OCI-M1 (cell line): ENCODE results near the gene TMEM116.
A peak's percentile ranks its signal among the peaks of the same experiment; 100 is the strongest.
"Not testable (repeated sequence)": the region's sequence is repeated elsewhere in the genome, so short reads cannot be mapped to it uniquely, and the experiment has no call there.

Source experiments
- DNase-seq: peaks from one replicate; lab custom pipeline; 2025; lab: John Stamatoyannopoulos, UW

TMEM116 gene

GRCh38 chr12:112012775-112013600 is at the start of gene TMEM116, which contains the start of gene ERP29:
Gene TMEM116 (minus strand): TSS chr12:112013165. CDS start chr12:112005270, 7,895 bp downstream.
Gene ERP29 (plus strand): TSS chr12:112013426. CDS start chr12:112013466, 40 bp downstream.
- DNase-seq: peak; percentile 99

GRCh38 chr12:112061137-112061536 is 48.2 kb upstream of the TMEM116 start:
- DNase-seq: no peak

- DNase-seq: no peak
These were observed 36.4 kb upstream of the TMEM116 start for GRCh38 chr12:112049351-112049750.

- no peak for DNase-seq
These were observed 33.0 kb upstream of the TMEM116 start for GRCh38 chr12:112046003-112046402.

- DNase-seq: not testable (repeated sequence)
These were observed 23.6 kb upstream of the TMEM116 start for GRCh38 chr12:112036614-112037013.

GRCh38 chr12:112035219-112035785 is 22.3 kb upstream of the TMEM116 start:
- no peak for DNase-seq

GRCh38 chr12:112032292-112032691 is 19.3 kb upstream of the TMEM116 start:
- DNase-seq: no peak

GRCh38 chr12:112031472-112031871 is 18.5 kb upstream of the TMEM116 start:
- no peak for DNase-seq

GRCh38 chr12:112029301-112029700 is 16.3 kb upstream of the TMEM116 start:
- peak; percentile 87 for DNase-seq

- DNase-seq: no peak
These were observed 12.9 kb upstream of the TMEM116 start for GRCh38 chr12:112025808-112026375.

- peak; percentile 14 for DNase-seq
These were observed 10.9 kb upstream of the TMEM116 start for GRCh38 chr12:112023759-112024396.

- no peak for DNase-seq
These were observed 9.5 kb upstream of the TMEM116 start for GRCh38 chr12:112022241-112023016.

GRCh38 chr12:112020947-112021457 is 8.0 kb upstream of the TMEM116 start:
- DNase-seq: no peak

- DNase-seq: no peak
These were observed 5.7 kb upstream of the TMEM116 start for GRCh38 chr12:112018571-112019237.

GRCh38 chr12:112017041-112017440 is 4.1 kb upstream of the TMEM116 start:
- DNase-seq: no peak

GRCh38 chr12:112015938-112016337 is 3.0 kb upstream of the TMEM116 start:
- no peak for DNase-seq

- peak; percentile 92 for DNase-seq
These were observed 837 bp upstream of the TMEM116 start for GRCh38 chr12:112013601-112014402.

GRCh38 chr12:112011685-112012084 is 1.3 kb downstream of the TMEM116 start:
- DNase-seq: no peak

GRCh38 chr12:112010415-112011344 is 2.3 kb downstream of the TMEM116 start:
- no peak for DNase-seq
